Measurements from ENCODE around the gene MB21D2. TPM values are rescaled to one million over a fixed set of nuclear protein-coding genes. Genes with fewer than 3 reads are reported as not detected.
"Not testable (repeated sequence)": the region's sequence is repeated elsewhere in the genome, so short reads cannot be mapped to it uniquely, and the experiment has no call there.

The MB21D2 gene
- total RNA-seq, 1 experiment from 2014 or later, result 20.4 TPM

- no peak overlapping the region for H3K27ac ChIP-seq
- H3K36me3 ChIP-seq, result no peaks in the 10 kb centered on the region
- H3K4me1 ChIP-seq, result peaks cover 21% of the 10 kb centered on the region
- no peak overlapping the region for H3K4me3 ChIP-seq
- DNase-seq, result peak in 1 of 2 experiments; percentile 77
- H3K9me3 ChIP-seq (replicated peaks), result no peaks in the 10 kb centered on the region
- no peaks in the 10 kb centered on the region for H3K27me3 ChIP-seq
These were observed 101.3 kb downstream of the MB21D2 start for GRCh38 chr3:192816351-192816750.

GRCh38 chr3:192812743-192813383 lies 104.8 kb downstream of the MB21D2 start:
- H3K4me1 ChIP-seq, result peaks cover 9% of the 10 kb centered on the region
- H3K27me3 ChIP-seq, result no peaks in the 10 kb centered on the region
- DNase-seq, result peak; percentile 27 to 78
- H3K4me3 ChIP-seq, result no peak overlapping the region
- H3K36me3 ChIP-seq, result no peaks in the 10 kb centered on the region
- no peak overlapping the region for H3K27ac ChIP-seq
- no peaks in the 10 kb centered on the region for H3K9me3 ChIP-seq (replicated peaks)

- no peaks in the 10 kb centered on the region for H3K36me3 ChIP-seq
- no peaks in the 10 kb centered on the region for H3K9me3 ChIP-seq (replicated peaks)
- no peaks in the 10 kb centered on the region for H3K4me1 ChIP-seq
- no peak for DNase-seq
- no peak overlapping the region for H3K27ac ChIP-seq
- H3K27me3 ChIP-seq, result no peaks in the 10 kb centered on the region
- no peak overlapping the region for H3K4me3 ChIP-seq
These were observed 111.9 kb downstream of the MB21D2 start for GRCh38 chr3:192805711-192806110.

- no peak for DNase-seq
- Histone ChIP-seq H3K27ac (no peak overlapping the region), H3K4me3 (no peak overlapping the region), H3K9me3 (replicated peaks) (no peaks in the 10 kb centered on the region), H3K36me3 (no peaks in the 10 kb centered on the region), H3K27me3 (no peaks in the 10 kb centered on the region), H3K4me1 (no peaks in the 10 kb centered on the region)
These were observed 113.2 kb downstream of the MB21D2 start for GRCh38 chr3:192804502-192804901.

- no peak overlapping the region for H3K27ac ChIP-seq
- H3K4me1 ChIP-seq, result no peaks in the 10 kb centered on the region
- DNase-seq, result peak in 1 of 2 experiments; percentile 62
- no peaks in the 10 kb centered on the region for H3K27me3 ChIP-seq
- no peaks in the 10 kb centered on the region for H3K9me3 ChIP-seq (replicated peaks)
- H3K4me3 ChIP-seq, result no peak overlapping the region
- no peaks in the 10 kb centered on the region for H3K36me3 ChIP-seq
These were observed 114.4 kb downstream of the MB21D2 start for GRCh38 chr3:192802957-192803899.

GRCh38 chr3:192801985-192802384 lies 115.7 kb downstream of the MB21D2 start:
- DNase-seq, result no peak
- Histone ChIP-seq H3K4me1 (no peaks in the 10 kb centered on the region), H3K36me3 (no peaks in the 10 kb centered on the region), H3K9me3 (replicated peaks) (no peaks in the 10 kb centered on the region), H3K4me3 (no peak overlapping the region), H3K27me3 (no peaks in the 10 kb centered on the region), H3K27ac (no peak overlapping the region)

GRCh38 chr3:192799721-192800120 lies 117.9 kb downstream of the MB21D2 start:
- no peak for DNase-seq
- Histone ChIP-seq H3K9me3 (replicated peaks) (no peaks in the 10 kb centered on the region), H3K27ac (no peak overlapping the region), H3K36me3 (peaks cover 3% of the 10 kb centered on the region; the same call in 1 of the 2 replicates), H3K4me1 (no peaks in the 10 kb centered on the region), H3K27me3 (no peaks in the 10 kb centered on the region), H3K4me3 (no peak overlapping the region)

- Histone ChIP-seq H3K4me1 (no peaks in the 10 kb centered on the region), H3K36me3 (peaks cover 3% of the 10 kb centered on the region; the same call in 1 of the 2 replicates), H3K27me3 (no peaks in the 10 kb centered on the region), H3K4me3 (no peak overlapping the region), H3K9me3 (replicated peaks) (no peaks in the 10 kb centered on the region), H3K27ac (no peak overlapping the region)
- no peak for DNase-seq
These were observed 122.6 kb downstream of the MB21D2 start for GRCh38 chr3:192795021-192795420.

- Histone ChIP-seq H3K27ac (no peak overlapping the region), H3K9me3 (replicated peaks) (no peaks in the 10 kb centered on the region), H3K4me1 (no peaks in the 10 kb centered on the region), H3K36me3 (peaks cover 3% of the 10 kb centered on the region; the same call in 1 of the 2 replicates), H3K27me3 (no peaks in the 10 kb centered on the region), H3K4me3 (no peak overlapping the region)
- no peak for DNase-seq
These were observed 123.4 kb downstream of the MB21D2 start for GRCh38 chr3:192794216-192794615.

GRCh38 chr3:192788816-192789515 lies 128.7 kb downstream of the MB21D2 start:
- not testable (repeated sequence) for H3K27me3 ChIP-seq; H3K27ac ChIP-seq; H3K9me3 ChIP-seq (replicated peaks); DNase-seq; H3K4me3 ChIP-seq; H3K36me3 ChIP-seq; H3K4me1 ChIP-seq

- Histone ChIP-seq H3K4me3 (no peak overlapping the region), H3K27ac (no peak overlapping the region), H3K27me3 (no peaks in the 10 kb centered on the region), H3K36me3 (no peaks in the 10 kb centered on the region), H3K4me1 (no peaks in the 10 kb centered on the region), H3K9me3 (replicated peaks) (peaks cover 6% of the 10 kb centered on the region; the same call in 1 of the 2 replicates)
- DNase-seq, result no peak
These were observed 139.1 kb downstream of the MB21D2 start for GRCh38 chr3:192778508-192778907.

- not testable (repeated sequence) for H3K36me3 ChIP-seq; H3K27me3 ChIP-seq; H3K4me3 ChIP-seq; H3K27ac ChIP-seq; H3K9me3 ChIP-seq (replicated peaks); H3K4me1 ChIP-seq; DNase-seq
These were observed 143.3 kb downstream of the MB21D2 start for GRCh38 chr3:192774341-192774740.

GRCh38 chr3:192772240-192772894 lies 145.3 kb downstream of the MB21D2 start:
- Histone ChIP-seq H3K27me3 (no peaks in the 10 kb centered on the region), H3K4me1 (no peaks in the 10 kb centered on the region)
- peak; percentile 40 to 52 for DNase-seq

GRCh38 chr3:192758654-192759053 lies 159.0 kb downstream of the MB21D2 start:
- H3K4me3 ChIP-seq, result no peak overlapping the region
- no peak overlapping the region for H3K27ac ChIP-seq
- no peaks in the 10 kb centered on the region for H3K9me3 ChIP-seq (replicated peaks)
- no peaks in the 10 kb centered on the region for H3K36me3 ChIP-seq
- H3K4me1 ChIP-seq, result no peaks in the 10 kb centered on the region
- DNase-seq, result no peak
- no peaks in the 10 kb centered on the region for H3K27me3 ChIP-seq

More at GRCh38 chr3:192772240-192772894, 145.3 kb downstream of the MB21D2 start:
- no peak overlapping the region for H3K27ac ChIP-seq
- no peak overlapping the region for H3K4me3 ChIP-seq
- H3K9me3 ChIP-seq (replicated peaks), result peaks cover 6% of the 10 kb centered on the region; the same call in 1 of the 2 replicates
- no peaks in the 10 kb centered on the region for H3K36me3 ChIP-seq

Data from SJCRH30 (cell line).